Heart right ventricle (tissue), 16 donors: ENCODE results near the gene AP1M2. TPM values are rescaled to one million over a fixed set of nuclear protein-coding genes. Genes with fewer than 3 reads are reported as not detected.

Source experiments
- ATAC-seq, 8 donors: fragments of 200-7000 bp; cut with Tn5 transposase; one replicate each; pipeline ENCODE4 v1.9.1; 2020; ENCODE audit warnings: mild to moderate bottlenecking in 8 of 8, moderate library complexity in 8 of 8, moderate number of reproducible peaks in 1 of 8
- DNase-seq, 2 donors: peaks; one replicate each; pipeline ENCODE4 v3.0.0-alpha.2; 2020
- H3K27ac ChIP-seq, 10 donors: fragments of 200-600 bp; sonication (generic) in 2 of 10; one replicate each; pipeline versions ENCODE4 v1.5.0 to v1.8.0; 2020 to 2022; ENCODE audit warnings: mild to moderate bottlenecking in 3 of 10
- H3K27me3 ChIP-seq, 7 donors: fragments of 200-600 bp; one replicate each; pipeline ENCODE4 v1.8.0; 2021 to 2022; ENCODE audit warnings: mild to moderate bottlenecking in 2 of 7
- H3K36me3 ChIP-seq, 9 donors: fragments of 200-600 bp; sonication (generic) in 1 of 9; one replicate each; pipeline versions ENCODE4 v1.5.0 to v1.8.0; 2020 to 2022; ENCODE audit warnings: mild to moderate bottlenecking in 2 of 9
- H3K4me1 ChIP-seq, 9 donors: fragments of 200-600 bp; sonication (generic) in 1 of 9; one replicate each; pipeline versions ENCODE4 v1.5.0 to v1.8.0; 2020 to 2022; ENCODE audit warnings: mild to moderate bottlenecking in 4 of 9
- H3K4me3 ChIP-seq, 10 donors: fragments of 200-600 bp; sonication (generic) in 2 of 10; one replicate each; pipeline versions ENCODE4 v1.5.0 to v1.8.0; 2020 to 2022; ENCODE audit warnings: mild to moderate bottlenecking in 7 of 10, moderate library complexity in 2 of 10
- H3K9me3 ChIP-seq, 11 donors: fragments of 200-600 bp in 10 of 11; sonication (generic) in 2 of 11; one replicate each; pipeline versions ENCODE4 v1.5.0 to v1.8.0; 2013 to 2022; ENCODE audit warnings: mild to moderate bottlenecking in 2 of 11, control low read depth in 1 of 11, moderate library complexity in 1 of 11
- WGBS, 2 donors: extraction: QIAGEN DNeasy Blood & Tissue Kit; methylation state at CpG; one replicate each; pipeline ENCODE4 v1.1.7; 2013; ENCODE audit warnings: inconsistent platforms in 1 of 2; 5-methylcytosine and 5-hydroxymethylcytosine counted together
- intact Hi-C, 10 donors: fragments of 100-400 bp; cut with DNase I; formaldehyde crosslinking; loops; one replicate each; pipeline versions ENCODE4 v1.11.1 to v1.14.2; 2022
- polyA plus RNA-seq, 2 donors: library from polyadenylated mRNA; stranded (reverse); fragments of 200-250 nt; gene quantifications; one replicate each; pipeline ENCODE4 v1.2.3, GENCODE V29; 2013
- total RNA-seq, 10 donors: library from RNA; stranded (reverse); fragmentation: NEBNext Ultra II Directional in 3 of 10; extraction: Animal tissue kit (Norgen Biotek cat#: 25700) in 3 of 10; gene quantifications; one replicate each; pipeline versions ENCODE4 v1.2.1 to v1.2.4, GENCODE V29; 2021 to 2023
- TF ChIP-seq, protein P1 (sequence below), 9 donors: fragments of 200-600 bp; sonication (generic) in 2 of 9; IDR thresholded peaks; one replicate each; pipeline versions ENCODE4 v1.5.0 to v1.8.0; 2021 to 2022; ENCODE audit warnings: antibody characterized with exemption in 9 of 9, mild to moderate bottlenecking in 5 of 9, moderate library complexity in 1 of 9
- donor health status: Arrhythmogenic right ventricular cardiomyopathy.
- donor health status: ischemic (EF 13 %, LVEDD 7.1; RV severe dilation, severe dysfunction).
- donor health status: healthy with polysubstance abuse.
- donor health status: DM: no; HTN: yes; CAD: no.
- donor health status: DM: no; HTN: no; CAD: no.
- donor health status: ischemic (EF 25% LVEDD 6.9; RV normal size, moderate dysfunction).
- donor health status: ischemic (EF 25% LVEDD 5.7; RV mildly dilated, moderate dysfunction).
- donor health status: healthy.
- donor health status: DM: yes; HTN: yes; CAD: no.
- donor health status: Ischemic cardiomyopathy.
- donor health status: ischemic (EF 35%, LVEDD 5.7; RV mildly dilated, moderate dysfunction).
- donor health status: nonischemic (EF 11% LVEDD 7.7; RV severe dilation, severe dysfunction).
- donor health status: DM: yes; HTN: yes; CAD: no.
- donor health status: PGD.
- donor health status: ischemic (EF 29% LVEDD 5.4; RV normal size, mild dysfunction).
- donor health status: nonischemic (EF 23%, LVEDD 6.1; RV moderate dilation, normal function).

Gene AP1M2
- total and polyA plus RNA-seq, 12 donors = not detected

DNA sequence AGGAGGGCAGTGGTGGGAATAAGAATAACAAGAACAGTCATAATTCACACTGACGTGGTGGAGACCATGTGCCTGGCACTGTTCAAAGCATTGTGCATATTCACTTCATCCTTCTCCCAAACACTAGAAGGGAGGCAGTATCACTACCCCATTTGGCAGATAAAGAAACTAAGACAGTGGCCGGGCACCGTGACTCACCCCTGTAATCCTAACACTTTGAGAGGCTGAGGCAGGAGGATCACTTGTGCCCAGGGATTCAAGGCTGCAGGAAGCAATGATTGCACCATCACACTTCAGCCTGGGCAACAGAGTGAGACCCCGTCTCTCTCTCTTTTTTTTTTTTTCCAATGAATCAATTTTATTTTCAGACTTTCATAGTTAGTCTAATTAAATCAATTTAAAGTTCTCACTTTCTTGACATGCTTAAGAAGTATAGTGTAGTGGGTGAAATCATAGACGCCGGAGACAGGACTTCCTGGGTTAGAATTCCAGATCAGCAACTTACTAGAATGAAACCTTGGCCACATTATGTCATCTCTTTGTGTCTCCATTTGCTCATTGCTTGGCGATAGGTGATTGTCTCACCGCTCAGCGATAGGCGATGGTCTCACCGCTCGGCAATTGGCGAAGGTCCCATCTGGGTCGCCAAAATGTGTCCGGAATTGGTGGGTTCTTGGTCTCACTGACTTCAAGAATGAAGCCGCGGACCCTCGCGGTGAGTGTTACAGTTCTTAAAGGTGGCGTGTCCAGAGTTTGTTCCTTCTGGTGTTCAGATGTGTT is 48.7 kb downstream of the AP1M2 start:
- no peak for DNase-seq
- Histone ChIP-seq H3K27ac (no peak overlapping the region), H3K36me3 (no peaks in the 10 kb centered on the region), H3K27me3 (peaks cover 0 to 9% (median 0%) of the 10 kb centered on the region in 7 donors), H3K9me3 (no peaks in the 10 kb centered on the region), H3K4me1 (peaks cover 0 to 14% (median 4%) of the 10 kb centered on the region in 9 donors), H3K4me3 (no peak overlapping the region)
- no peak for ATAC-seq
- WGBS, 2 donors = 77 to 81% methylated on average over 20 of the region's 20 CpGs
- intact Hi-C loops = no loop called here
- TF ChIP-seq, protein P1, sequence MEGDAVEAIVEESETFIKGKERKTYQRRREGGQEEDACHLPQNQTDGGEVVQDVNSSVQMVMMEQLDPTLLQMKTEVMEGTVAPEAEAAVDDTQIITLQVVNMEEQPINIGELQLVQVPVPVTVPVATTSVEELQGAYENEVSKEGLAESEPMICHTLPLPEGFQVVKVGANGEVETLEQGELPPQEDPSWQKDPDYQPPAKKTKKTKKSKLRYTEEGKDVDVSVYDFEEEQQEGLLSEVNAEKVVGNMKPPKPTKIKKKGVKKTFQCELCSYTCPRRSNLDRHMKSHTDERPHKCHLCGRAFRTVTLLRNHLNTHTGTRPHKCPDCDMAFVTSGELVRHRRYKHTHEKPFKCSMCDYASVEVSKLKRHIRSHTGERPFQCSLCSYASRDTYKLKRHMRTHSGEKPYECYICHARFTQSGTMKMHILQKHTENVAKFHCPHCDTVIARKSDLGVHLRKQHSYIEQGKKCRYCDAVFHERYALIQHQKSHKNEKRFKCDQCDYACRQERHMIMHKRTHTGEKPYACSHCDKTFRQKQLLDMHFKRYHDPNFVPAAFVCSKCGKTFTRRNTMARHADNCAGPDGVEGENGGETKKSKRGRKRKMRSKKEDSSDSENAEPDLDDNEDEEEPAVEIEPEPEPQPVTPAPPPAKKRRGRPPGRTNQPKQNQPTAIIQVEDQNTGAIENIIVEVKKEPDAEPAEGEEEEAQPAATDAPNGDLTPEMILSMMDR (IDR thresholded peaks at IDR 0.05) = no peak

- 81 to 82% methylated on average over 11 of the region's 11 CpGs for WGBS, 2 donors
- H3K27me3 ChIP-seq = peaks cover 0 to 9% (median 0%) of the 10 kb centered on the region in 7 donors
- DNase-seq = no peak
- H3K4me3 ChIP-seq = no peak overlapping the region
- TF ChIP-seq, protein P1 (IDR thresholded peaks at IDR 0.05) = no peak
- no peak overlapping the region for H3K27ac ChIP-seq
- H3K36me3 ChIP-seq = no peaks in the 10 kb centered on the region
- peaks cover 0 to 10% (median 0%) of the 10 kb centered on the region in 9 donors for H3K4me1 ChIP-seq
- intact Hi-C loops = no loop called here
- H3K9me3 ChIP-seq = no peaks in the 10 kb centered on the region
- no peak for ATAC-seq
Measured at GRCh38 chr19:10537668-10538067, 49.4 kb downstream of the AP1M2 start.

DNA sequence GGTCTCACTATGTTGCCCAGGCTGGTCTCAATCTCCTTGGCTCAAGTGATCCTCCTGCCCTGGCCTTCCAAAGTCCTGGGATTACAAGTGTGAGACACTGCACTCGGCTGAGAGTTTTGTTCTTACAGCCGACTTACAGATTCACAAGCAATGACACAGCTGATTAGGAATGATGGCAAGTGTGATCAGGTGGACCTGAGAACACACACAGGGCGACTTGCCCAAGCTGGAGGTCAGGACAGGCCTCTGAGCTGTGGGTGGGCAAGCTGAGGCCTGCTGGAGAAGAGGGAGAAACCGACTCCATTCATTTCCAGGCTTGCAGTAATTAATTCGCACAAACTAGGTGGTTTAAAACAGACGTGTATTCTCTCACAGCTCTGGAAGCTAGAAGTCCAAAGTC is 51.5 kb downstream of the AP1M2 start:
- Histone ChIP-seq H3K9me3 (no peaks in the 10 kb centered on the region), H3K27ac (no peak overlapping the region), H3K4me3 (no peak overlapping the region), H3K36me3 (no peaks in the 10 kb centered on the region), H3K4me1 (peaks cover 0 to 10% (median 0%) of the 10 kb centered on the region in 9 donors), H3K27me3 (peaks cover 0 to 9% (median 0%) of the 10 kb centered on the region in 7 donors)
- DNase-seq (no peak), ATAC-seq (no peak)
- TF ChIP-seq, protein P1 (IDR thresholded peaks at IDR 0.05) = no peak
- intact Hi-C loops = no loop called here
- 80 to 81% methylated on average over 6 of the region's 6 CpGs for WGBS, 2 donors

GRCh38 chr19:10533646-10534386 is 53.3 kb downstream of the AP1M2 start:
- intact Hi-C loops = no loop called here
- Histone ChIP-seq H3K4me1 (peaks cover 0 to 10% (median 0%) of the 10 kb centered on the region in 9 donors), H3K27ac (peak overlapping the region in 3 of 10 donors; percentile 60 to 65 (median 61)), H3K27me3 (peaks cover 0 to 9% (median 0%) of the 10 kb centered on the region in 7 donors), H3K9me3 (no peaks in the 10 kb centered on the region), H3K36me3 (no peaks in the 10 kb centered on the region), H3K4me3 (no peak overlapping the region)
- ATAC-seq (peak in 7 of 8 donors; percentile 33 to 80 (median 60)), DNase-seq (no peak)
- 69 to 81% methylated on average over 10 of the region's 10 CpGs for WGBS, 2 donors
- TF ChIP-seq, protein P1 (IDR thresholded peaks at IDR 0.05) = no peak
